Kidney (tissue), 22 donors: Measurements from ENCODE around the gene LRP2BP. TPM values are rescaled to one million over a fixed set of nuclear protein-coding genes. Genes with fewer than 3 reads are reported as not detected.

Experiments
- DNase-seq, 5 donors: peaks; one replicate each; pipeline ENCODE4 v3.0.0-alpha.2; 2013 to 2020
- FAIRE-seq: peaks from 2 replicates; lab custom pipeline; 2012; peaks lifted over from hg19 to GRCh38; lab: Jason Lieb, UNC
- H3K27ac ChIP-seq, 2 donors: one replicate each; pipeline ENCODE4 v1.7.0; 2013; ENCODE audit warnings: low read depth in 2 of 2, low read length in 2 of 2, inconsistent platforms in 1 of 2
- H3K27me3 ChIP-seq: one replicate; pipeline ENCODE4 v1.7.1; 2013; ENCODE audit warnings: low read length, inconsistent platforms; ENCODE audit not compliant: control insufficient read depth, insufficient read depth
- H3K36me3 ChIP-seq, 3 donors: one replicate each; pipeline versions ENCODE4 v1.7.0 to v1.7.1; 2013; ENCODE audit warnings: low read length in 3 of 3, control low read depth in 1 of 3, inconsistent platforms in 1 of 3; ENCODE audit not compliant: insufficient read depth in 3 of 3, control insufficient read depth in 2 of 3
- H3K4me1 ChIP-seq, 3 donors: one replicate each; pipeline versions ENCODE4 v1.7.0 to v1.7.1; 2013; ENCODE audit warnings: low read length in 3 of 3, inconsistent platforms in 1 of 3, low read depth in 1 of 3; ENCODE audit not compliant: control insufficient read depth in 2 of 3, insufficient read depth in 2 of 3
- H3K4me3 ChIP-seq, 3 donors: one replicate each; pipeline versions ENCODE4 v1.7.0 to v1.8.1; 2013; ENCODE audit warnings: low read length in 3 of 3, control low read depth in 1 of 3, inconsistent platforms in 1 of 3
- H3K9ac ChIP-seq, 3 donors: one replicate each; pipeline versions ENCODE4 v1.7.0 to v1.7.1; 2013; ENCODE audit warnings: low read length in 3 of 3, control low read depth in 1 of 3, inconsistent platforms in 1 of 3
- H3K9me3 ChIP-seq, 3 donors: one replicate each; pipeline versions ENCODE4 v1.7.0 to v1.7.1; 2013; ENCODE audit warnings: low read length in 3 of 3, control low read depth in 1 of 3, inconsistent platforms in 1 of 3; ENCODE audit not compliant: control insufficient read depth in 2 of 3, insufficient read depth in 1 of 3
- intact Hi-C: fragments of 100-400 bp; cut with DNase I; formaldehyde crosslinking; loops from one replicate; pipeline ENCODE4 v1.11.1; 2022
- long read RNA-seq, 10 donors: library from polyadenylated mRNA in 1 of 10; unstranded in 1 of 10; transcript quantifications; one replicate each; pipeline ENCODE4 v2.0.0 and lab custom pipeline, GENCODE V29; 2021 to 2026
- polyA plus RNA-seq: library from polyadenylated mRNA; stranded (reverse); fragments of 350-450 nt; fragmentation: Illumina TruSeq; extraction: RNeasy Lipid Tissue Mini Kit (QIAGEN cat#74804); gene quantifications from one replicate; pipeline ENCODE4 v1.2.3, GENCODE V29; 2014; ENCODE audit warnings: low read depth, low replicate concordance; ENCODE audit not compliant: insufficient read depth
- total RNA-seq: library from RNA; stranded (reverse); fragmentation: NEBNext Ultra II Directional; extraction: Animal tissue kit (Norgen Biotek cat#: 25700); gene quantifications from one replicate; pipeline ENCODE4 v1.2.1, GENCODE V29; 2021
- TF ChIP-seq, protein P1 (sequence below): IDR thresholded peaks from 3 replicates; pipeline ENCODE4 v1.5.1; 2012; ENCODE audit warnings: mild to moderate bottlenecking, moderate library complexity, borderline replicate concordance; ENCODE audit not compliant: insufficient read depth; ENCODE audit errors: extremely low read depth
- donor health status: control.
- donor health status: control.
- donor health status: control.
- donor health status: control.
- donor health status: control.
- donor health status: DM: yes; HTN: yes; CAD: no.
- donor health status: Normal renal cell carcinoma (clear cell type).

The LRP2BP gene
- 1.9 TPM for total RNA-seq
- polyA plus RNA-seq, result 0.99 TPM
- long read RNA-seq, donor 1, partial matches to known transcripts, result 19 of 19 reads
- long read RNA-seq, donor 1, other reads (novel, unspliced or antisense), result 0 of 19 reads
- long read RNA-seq, donor 2, partial matches to known transcripts, result 0 of 11 reads
- long read RNA-seq, donor 2, other reads (novel, unspliced or antisense), result 11 of 11 reads
- long read RNA-seq, donor 3, partial matches to known transcripts, result 46 of 46 reads
- long read RNA-seq, donor 3, other reads (novel, unspliced or antisense), result 0 of 46 reads
- long read RNA-seq, donor 4, result 0 reads
- long read RNA-seq, donor 5, result 0 reads
- long read RNA-seq, donor 6, result 0 reads
- long read RNA-seq, donor 7, partial matches to known transcripts, result 0 of 7 reads
- long read RNA-seq, donor 7, other reads (novel, unspliced or antisense), result 7 of 7 reads
- long read RNA-seq, donor 8, result 0 reads
- long read RNA-seq, donor 9, partial matches to known transcripts, result 13 of 13 reads
- long read RNA-seq, donor 9, other reads (novel, unspliced or antisense), result 0 of 13 reads
- long read RNA-seq, donor 10, result 0 reads

DNA sequence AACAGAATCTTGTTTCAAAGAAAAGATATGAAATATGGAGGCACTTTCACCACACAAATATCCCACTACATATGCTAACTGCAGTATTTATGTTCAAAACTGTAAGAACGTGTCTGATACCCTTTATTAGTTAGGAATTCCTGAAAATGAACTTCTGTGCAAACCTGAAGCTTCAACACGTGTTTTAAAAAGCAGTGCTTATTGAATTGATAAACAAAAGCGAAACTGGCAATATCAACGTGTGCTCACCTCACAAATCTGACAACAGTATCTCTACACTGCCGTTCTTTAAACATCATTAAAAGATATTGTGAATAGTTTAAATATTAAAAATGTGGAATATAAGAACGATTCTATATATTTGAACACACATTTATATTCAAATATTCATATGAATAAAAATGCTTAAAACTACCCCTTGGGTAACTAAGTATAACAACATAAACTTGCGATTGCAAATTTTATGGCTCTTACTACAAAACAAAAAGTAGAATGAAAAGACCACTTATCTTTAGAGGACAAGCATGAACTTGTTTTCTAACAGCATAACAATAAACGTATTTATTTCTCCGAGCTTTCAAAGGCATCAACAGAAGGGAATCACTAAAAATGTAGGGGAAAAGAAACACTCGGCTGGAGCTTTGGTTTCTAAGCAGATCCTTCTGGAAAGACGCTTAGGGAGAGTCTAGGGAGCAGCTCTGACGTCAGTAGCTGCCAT is at the start of gene LRP2BP:
LRP2BP (minus strand) TSS at position 687 of the 718 bp plus-strand sequence. CDS start 17,738 bp downstream, outside the sequence.
- H3K4me1 ChIP-seq, result peaks cover 0 to 9% (median 0%) of the 10 kb centered on the region in 3 donors
- peak within 1 kb of the TSS; percentile 71 to 84 (median 81) for H3K4me3 ChIP-seq
- H3K9ac ChIP-seq, result peak within 1 kb of the TSS; percentile 83 to 96 (median 87)
- H3K36me3 ChIP-seq, result peaks cover 0 to 16% (median 0%) of the 10 kb centered on the region in 3 donors
- peak within 1 kb of the TSS; percentile 98 to 100 for H3K27ac ChIP-seq
- no peaks in the 10 kb centered on the region for H3K27me3 ChIP-seq
- peak in 1 of 5 donors; percentile 33 for DNase-seq
- peak; percentile 23 for FAIRE-seq
- H3K9me3 ChIP-seq, result no peaks in the 10 kb centered on the region
- intact Hi-C loops, result no loop called here
- TF ChIP-seq, protein P1, sequence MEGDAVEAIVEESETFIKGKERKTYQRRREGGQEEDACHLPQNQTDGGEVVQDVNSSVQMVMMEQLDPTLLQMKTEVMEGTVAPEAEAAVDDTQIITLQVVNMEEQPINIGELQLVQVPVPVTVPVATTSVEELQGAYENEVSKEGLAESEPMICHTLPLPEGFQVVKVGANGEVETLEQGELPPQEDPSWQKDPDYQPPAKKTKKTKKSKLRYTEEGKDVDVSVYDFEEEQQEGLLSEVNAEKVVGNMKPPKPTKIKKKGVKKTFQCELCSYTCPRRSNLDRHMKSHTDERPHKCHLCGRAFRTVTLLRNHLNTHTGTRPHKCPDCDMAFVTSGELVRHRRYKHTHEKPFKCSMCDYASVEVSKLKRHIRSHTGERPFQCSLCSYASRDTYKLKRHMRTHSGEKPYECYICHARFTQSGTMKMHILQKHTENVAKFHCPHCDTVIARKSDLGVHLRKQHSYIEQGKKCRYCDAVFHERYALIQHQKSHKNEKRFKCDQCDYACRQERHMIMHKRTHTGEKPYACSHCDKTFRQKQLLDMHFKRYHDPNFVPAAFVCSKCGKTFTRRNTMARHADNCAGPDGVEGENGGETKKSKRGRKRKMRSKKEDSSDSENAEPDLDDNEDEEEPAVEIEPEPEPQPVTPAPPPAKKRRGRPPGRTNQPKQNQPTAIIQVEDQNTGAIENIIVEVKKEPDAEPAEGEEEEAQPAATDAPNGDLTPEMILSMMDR, result no peak

DNA sequence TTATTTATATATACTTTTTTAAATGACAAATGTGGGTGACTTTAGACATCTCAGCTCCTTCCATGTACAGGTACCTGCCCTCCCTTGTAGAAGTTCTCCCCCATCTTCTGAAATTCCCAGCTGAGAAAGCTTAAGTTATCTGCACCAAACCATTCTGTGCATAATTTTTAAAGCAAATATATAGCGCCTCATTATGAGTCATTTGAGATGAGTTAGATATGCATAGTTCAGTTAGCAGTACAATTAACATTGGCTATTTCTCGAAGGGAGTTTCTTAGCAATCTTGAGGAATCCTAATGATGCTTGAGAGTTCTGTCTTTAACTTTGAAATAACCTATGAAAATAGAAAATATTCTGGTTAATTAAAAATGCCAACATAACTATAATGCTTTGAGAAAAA is 49.5 kb upstream of the LRP2BP start:
- no peaks in the 10 kb centered on the region for H3K4me1 ChIP-seq
- FAIRE-seq, result no peak
- no peak overlapping the region for H3K9ac ChIP-seq
- TF ChIP-seq, protein P1, result no peak
- H3K9me3 ChIP-seq, result no peaks in the 10 kb centered on the region
- DNase-seq, result no peak
- H3K27me3 ChIP-seq, result no peaks in the 10 kb centered on the region
- no peak overlapping the region for H3K4me3 ChIP-seq
- no peak overlapping the region for H3K27ac ChIP-seq
- no peaks in the 10 kb centered on the region for H3K36me3 ChIP-seq
- intact Hi-C loops, result no loop called here

DNA sequence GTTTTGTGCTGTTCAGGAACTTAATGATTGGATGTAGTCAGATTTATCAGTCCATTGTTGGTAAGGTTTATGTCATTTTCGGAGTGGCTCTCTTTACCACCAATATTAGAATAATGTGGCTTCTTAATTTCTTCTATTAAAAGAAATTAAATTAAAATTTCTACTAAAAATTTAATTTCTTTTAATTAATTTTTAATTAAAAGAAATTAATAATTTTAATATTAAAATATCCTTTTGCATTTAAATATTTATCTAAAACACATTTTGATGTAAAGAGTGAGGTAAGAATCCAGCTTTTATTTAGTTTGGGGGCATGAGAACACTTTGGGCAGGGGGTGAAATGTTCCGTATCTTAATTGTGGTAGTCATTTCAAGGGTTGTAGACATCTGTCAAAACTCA is 45.8 kb upstream of the LRP2BP start:
- Histone ChIP-seq H3K4me1 (no peaks in the 10 kb centered on the region), H3K36me3 (no peaks in the 10 kb centered on the region), H3K9ac (no peak overlapping the region), H3K27ac (no peak overlapping the region), H3K9me3 (no peaks in the 10 kb centered on the region), H3K27me3 (no peaks in the 10 kb centered on the region), H3K4me3 (no peak overlapping the region)
- DNase-seq (no peak), FAIRE-seq (peak; percentile 86)
- TF ChIP-seq, protein P1, result no peak
- intact Hi-C loops, result no loop called here
